ENCODE data around the gene SMIM21. TPM values are rescaled to one million over a fixed set of nuclear protein-coding genes. Genes with fewer than 3 reads are reported as not detected.

Gene SMIM21
- total RNA-seq, 1 donor from 2014 or later: not detected

- DNase-seq (ENCODE audit: low read depth): no peak
These were observed 5.1 kb downstream of the SMIM21 start for GRCh38 chr18:75422341-75422910.

- DNase-seq (ENCODE audit: low read depth): no peak
These were observed 5.8 kb downstream of the SMIM21 start for GRCh38 chr18:75421656-75422055.

- DNase-seq (ENCODE audit: low read depth): peak; percentile 62
These were observed 9.1 kb downstream of the SMIM21 start for GRCh38 chr18:75418293-75419005.

GRCh38 chr18:75410611-75411010, 16.9 kb downstream of the SMIM21 start:
- DNase-seq (ENCODE audit: low read depth): no peak

- peak; percentile 61 for DNase-seq (ENCODE audit: low read depth)
These were observed 17.7 kb downstream of the SMIM21 start for GRCh38 chr18:75409806-75410205.

- DNase-seq (ENCODE audit: low read depth): peak; percentile 99
These were observed 18.7 kb downstream of the SMIM21 start for GRCh38 chr18:75408554-75409506.

GRCh38 chr18:75407468-75408437, 19.8 kb downstream of the SMIM21 start:
- DNase-seq (ENCODE audit: low read depth): peak; percentile 48

- no peak for DNase-seq (ENCODE audit: low read depth)
These were observed 20.7 kb downstream of the SMIM21 start for GRCh38 chr18:75406491-75407445.

- peak; percentile 21 for DNase-seq (ENCODE audit: low read depth)
These were observed 22.2 kb downstream of the SMIM21 start for GRCh38 chr18:75405351-75405750.

GRCh38 chr18:75400366-75400765, 27.1 kb downstream of the SMIM21 start:
- no peak for DNase-seq (ENCODE audit: low read depth)

- no peak for DNase-seq (ENCODE audit: low read depth)
These were observed 32.4 kb downstream of the SMIM21 start for GRCh38 chr18:75395137-75395536.

GRCh38 chr18:75393721-75394120, 33.8 kb downstream of the SMIM21 start:
- no peak for DNase-seq (ENCODE audit: low read depth)

- no peak for DNase-seq (ENCODE audit: low read depth)
These were observed 35.3 kb downstream of the SMIM21 start for GRCh38 chr18:75392226-75392578.

GRCh38 chr18:75391279-75392225, 36.0 kb downstream of the SMIM21 start:
- DNase-seq (ENCODE audit: low read depth): no peak

- DNase-seq (ENCODE audit: low read depth): no peak
These were observed 36.6 kb downstream of the SMIM21 start for GRCh38 chr18:75390854-75391253.

GRCh38 chr18:75384144-75384543, 43.4 kb downstream of the SMIM21 start:
- DNase-seq (ENCODE audit: low read depth): peak; percentile 3

- peak; percentile 2 for DNase-seq (ENCODE audit: low read depth)
These were observed 48.9 kb downstream of the SMIM21 start for GRCh38 chr18:75378376-75379315.

GRCh38 chr18:75377926-75378325, 49.6 kb downstream of the SMIM21 start:
- DNase-seq (ENCODE audit: low read depth): no peak

All from renal cortical epithelial cell (primary cell).